SK-N-SH treated with all-trans-retinoic acid at 6 μM for 48 hours (cell line): Measurements from ENCODE around the gene ACTL6B.

Experiments
- GLIS3 ChIP-seq: fragments of 250-450 bp; sonication (Bioruptor Pico); IDR thresholded peaks from 2 replicates; pipeline ENCODE4 v1.5.0; 2020; ENCODE audit warnings: mild to moderate bottlenecking, moderate library complexity
- ISL1 ChIP-seq: fragments of 250-450 bp; sonication (Bioruptor Pico); IDR thresholded peaks from 2 replicates; pipeline ENCODE4 v2.1.2; 2022; ENCODE audit warnings: mild to moderate bottlenecking, moderate library complexity
- PPARA ChIP-seq: fragments of 250-450 bp; sonication (Bioruptor Pico); IDR thresholded peaks from 2 replicates; pipeline ENCODE4 v1.5.0; 2020; ENCODE audit warnings: mild to moderate bottlenecking, borderline replicate concordance
- TCF4 ChIP-seq: fragments of 250-450 bp; sonication (Bioruptor Pico); IDR thresholded peaks from 2 replicates; pipeline ENCODE4 v1.8.0; 2021; ENCODE audit warnings: mild to moderate bottlenecking, moderate library complexity, borderline replicate concordance
- ZFP30 ChIP-seq: fragments of 450-650 bp; formaldehyde crosslinking; IDR thresholded peaks from 2 replicates; pipeline ENCODE4 v1.5.0; 2022; ENCODE audit warnings: mild to moderate bottlenecking, moderate library complexity
- TF ChIP-seq, protein P1 (sequence below): fragments of 250-450 bp; sonication (Bioruptor Pico); IDR thresholded peaks from 2 replicates; pipeline ENCODE4 v1.8.0; 2021; ENCODE audit warnings: low read depth, mild to moderate bottlenecking, moderate library complexity, borderline replicate concordance
- TF ChIP-seq, protein P2 (sequence below): fragments of 250-450 bp; sonication (Bioruptor Pico); IDR thresholded peaks from 2 replicates; pipeline ENCODE4 v1.8.0; 2020; ENCODE audit warnings: mild to moderate bottlenecking, moderate library complexity, borderline replicate concordance
- TF ChIP-seq, protein P3 (sequence below): fragments of 250-450 bp; sonication (Bioruptor Pico); IDR thresholded peaks from 2 replicates; pipeline ENCODE4 v1.5.1; 2020; ENCODE audit warnings: low read depth, mild to moderate bottlenecking, moderate library complexity
- TF ChIP-seq, protein P4 (sequence below): fragments of 250-450 bp; sonication (Bioruptor Pico); IDR thresholded peaks from 2 replicates; pipeline ENCODE4 v1.5.0; 2020; ENCODE audit warnings: mild to moderate bottlenecking, moderate library complexity
- TF ChIP-seq, protein P5 (sequence below): fragments of 250-450 bp; sonication (Bioruptor Pico); IDR thresholded peaks from 2 replicates; pipeline ENCODE4 v1.5.1; 2021; ENCODE audit warnings: mild to moderate bottlenecking, moderate library complexity

DNA sequence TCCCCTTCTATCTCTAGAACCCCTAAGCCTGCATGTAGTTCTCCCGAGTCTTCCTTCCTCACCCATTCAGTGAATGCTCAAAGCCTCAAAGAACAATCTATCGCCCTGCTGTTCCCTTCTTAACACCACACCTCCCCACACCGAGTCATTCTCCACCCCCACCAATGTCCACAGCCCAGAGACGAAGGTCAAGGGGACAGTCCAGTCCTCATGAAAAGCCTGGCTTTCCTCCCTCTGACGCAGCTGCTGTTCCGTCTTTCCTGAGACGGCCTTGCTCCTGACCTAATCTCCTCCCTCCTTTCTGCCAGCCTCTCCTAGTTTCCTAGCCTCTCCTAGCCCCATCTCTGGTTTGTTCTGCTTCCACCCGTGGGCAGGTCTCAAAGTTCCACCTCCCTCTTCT is 34.7 kb downstream of the ACTL6B start:
- TF ChIP-seq GLIS3 (CRISPR knock-in tag) (no peak), TCF4 (CRISPR knock-in tag) (no peak), ZFP30 (CRISPR knock-in tag) (no peak), ISL1 (CRISPR knock-in tag) (no peak), PPARA (CRISPR knock-in tag) (no peak)
- TF ChIP-seq, protein P1, sequence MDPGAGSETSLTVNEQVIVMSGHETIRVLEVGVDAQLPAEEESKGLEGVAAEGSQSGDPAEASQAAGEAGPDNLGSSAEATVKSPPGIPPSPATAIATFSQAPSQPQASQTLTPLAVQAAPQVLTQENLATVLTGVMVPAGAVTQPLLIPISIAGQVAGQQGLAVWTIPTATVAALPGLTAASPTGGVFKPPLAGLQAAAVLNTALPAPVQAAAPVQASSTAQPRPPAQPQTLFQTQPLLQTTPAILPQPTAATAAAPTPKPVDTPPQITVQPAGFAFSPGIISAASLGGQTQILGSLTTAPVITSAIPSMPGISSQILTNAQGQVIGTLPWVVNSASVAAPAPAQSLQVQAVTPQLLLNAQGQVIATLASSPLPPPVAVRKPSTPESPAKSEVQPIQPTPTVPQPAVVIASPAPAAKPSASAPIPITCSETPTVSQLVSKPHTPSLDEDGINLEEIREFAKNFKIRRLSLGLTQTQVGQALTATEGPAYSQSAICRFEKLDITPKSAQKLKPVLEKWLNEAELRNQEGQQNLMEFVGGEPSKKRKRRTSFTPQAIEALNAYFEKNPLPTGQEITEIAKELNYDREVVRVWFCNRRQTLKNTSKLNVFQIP (CRISPR knock-in tag): no peak
- TF ChIP-seq, protein P2, sequence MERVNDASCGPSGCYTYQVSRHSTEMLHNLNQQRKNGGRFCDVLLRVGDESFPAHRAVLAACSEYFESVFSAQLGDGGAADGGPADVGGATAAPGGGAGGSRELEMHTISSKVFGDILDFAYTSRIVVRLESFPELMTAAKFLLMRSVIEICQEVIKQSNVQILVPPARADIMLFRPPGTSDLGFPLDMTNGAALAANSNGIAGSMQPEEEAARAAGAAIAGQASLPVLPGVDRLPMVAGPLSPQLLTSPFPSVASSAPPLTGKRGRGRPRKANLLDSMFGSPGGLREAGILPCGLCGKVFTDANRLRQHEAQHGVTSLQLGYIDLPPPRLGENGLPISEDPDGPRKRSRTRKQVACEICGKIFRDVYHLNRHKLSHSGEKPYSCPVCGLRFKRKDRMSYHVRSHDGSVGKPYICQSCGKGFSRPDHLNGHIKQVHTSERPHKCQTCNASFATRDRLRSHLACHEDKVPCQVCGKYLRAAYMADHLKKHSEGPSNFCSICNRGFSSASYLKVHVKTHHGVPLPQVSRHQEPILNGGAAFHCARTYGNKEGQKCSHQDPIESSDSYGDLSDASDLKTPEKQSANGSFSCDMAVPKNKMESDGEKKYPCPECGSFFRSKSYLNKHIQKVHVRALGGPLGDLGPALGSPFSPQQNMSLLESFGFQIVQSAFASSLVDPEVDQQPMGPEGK (CRISPR knock-in tag): no peak
- TF ChIP-seq, protein P3, sequence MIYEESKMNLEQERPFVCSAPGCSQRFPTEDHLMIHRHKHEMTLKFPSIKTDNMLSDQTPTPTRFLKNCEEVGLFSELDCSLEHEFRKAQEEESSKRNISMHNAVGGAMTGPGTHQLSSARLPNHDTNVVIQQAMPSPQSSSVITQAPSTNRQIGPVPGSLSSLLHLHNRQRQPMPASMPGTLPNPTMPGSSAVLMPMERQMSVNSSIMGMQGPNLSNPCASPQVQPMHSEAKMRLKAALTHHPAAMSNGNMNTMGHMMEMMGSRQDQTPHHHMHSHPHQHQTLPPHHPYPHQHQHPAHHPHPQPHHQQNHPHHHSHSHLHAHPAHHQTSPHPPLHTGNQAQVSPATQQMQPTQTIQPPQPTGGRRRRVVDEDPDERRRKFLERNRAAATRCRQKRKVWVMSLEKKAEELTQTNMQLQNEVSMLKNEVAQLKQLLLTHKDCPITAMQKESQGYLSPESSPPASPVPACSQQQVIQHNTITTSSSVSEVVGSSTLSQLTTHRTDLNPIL (CRISPR knock-in tag): no peak
- TF ChIP-seq, protein P4, sequence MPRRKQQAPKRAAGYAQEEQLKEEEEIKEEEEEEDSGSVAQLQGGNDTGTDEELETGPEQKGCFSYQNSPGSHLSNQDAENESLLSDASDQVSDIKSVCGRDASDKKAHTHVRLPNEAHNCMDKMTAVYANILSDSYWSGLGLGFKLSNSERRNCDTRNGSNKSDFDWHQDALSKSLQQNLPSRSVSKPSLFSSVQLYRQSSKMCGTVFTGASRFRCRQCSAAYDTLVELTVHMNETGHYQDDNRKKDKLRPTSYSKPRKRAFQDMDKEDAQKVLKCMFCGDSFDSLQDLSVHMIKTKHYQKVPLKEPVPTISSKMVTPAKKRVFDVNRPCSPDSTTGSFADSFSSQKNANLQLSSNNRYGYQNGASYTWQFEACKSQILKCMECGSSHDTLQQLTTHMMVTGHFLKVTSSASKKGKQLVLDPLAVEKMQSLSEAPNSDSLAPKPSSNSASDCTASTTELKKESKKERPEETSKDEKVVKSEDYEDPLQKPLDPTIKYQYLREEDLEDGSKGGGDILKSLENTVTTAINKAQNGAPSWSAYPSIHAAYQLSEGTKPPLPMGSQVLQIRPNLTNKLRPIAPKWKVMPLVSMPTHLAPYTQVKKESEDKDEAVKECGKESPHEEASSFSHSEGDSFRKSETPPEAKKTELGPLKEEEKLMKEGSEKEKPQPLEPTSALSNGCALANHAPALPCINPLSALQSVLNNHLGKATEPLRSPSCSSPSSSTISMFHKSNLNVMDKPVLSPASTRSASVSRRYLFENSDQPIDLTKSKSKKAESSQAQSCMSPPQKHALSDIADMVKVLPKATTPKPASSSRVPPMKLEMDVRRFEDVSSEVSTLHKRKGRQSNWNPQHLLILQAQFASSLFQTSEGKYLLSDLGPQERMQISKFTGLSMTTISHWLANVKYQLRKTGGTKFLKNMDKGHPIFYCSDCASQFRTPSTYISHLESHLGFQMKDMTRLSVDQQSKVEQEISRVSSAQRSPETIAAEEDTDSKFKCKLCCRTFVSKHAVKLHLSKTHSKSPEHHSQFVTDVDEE (CRISPR knock-in tag): no peak
- TF ChIP-seq, protein P5, sequence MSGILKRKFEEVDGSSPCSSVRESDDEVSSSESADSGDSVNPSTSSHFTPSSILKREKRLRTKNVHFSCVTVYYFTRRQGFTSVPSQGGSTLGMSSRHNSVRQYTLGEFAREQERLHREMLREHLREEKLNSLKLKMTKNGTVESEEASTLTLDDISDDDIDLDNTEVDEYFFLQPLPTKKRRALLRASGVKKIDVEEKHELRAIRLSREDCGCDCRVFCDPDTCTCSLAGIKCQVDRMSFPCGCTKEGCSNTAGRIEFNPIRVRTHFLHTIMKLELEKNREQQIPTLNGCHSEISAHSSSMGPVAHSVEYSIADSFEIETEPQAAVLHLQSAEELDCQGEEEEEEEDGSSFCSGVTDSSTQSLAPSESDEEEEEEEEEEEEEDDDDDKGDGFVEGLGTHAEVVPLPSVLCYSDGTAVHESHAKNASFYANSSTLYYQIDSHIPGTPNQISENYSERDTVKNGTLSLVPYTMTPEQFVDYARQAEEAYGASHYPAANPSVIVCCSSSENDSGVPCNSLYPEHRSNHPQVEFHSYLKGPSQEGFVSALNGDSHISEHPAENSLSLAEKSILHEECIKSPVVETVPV (CRISPR knock-in tag): no peak
